ENCODE results near the gene SLC49A3. TPM values are rescaled to one million over a fixed set of nuclear protein-coding genes. Genes with fewer than 3 reads are reported as not detected.

SLC49A3 gene
- polyA plus RNA-seq, 1 experiment = 2.8 TPM

GRCh38 chr4:721261-722168 lies 32.6 kb upstream of the SLC49A3 start:
- ChIA-PET POLR2A (no interaction called here), CTCF (interaction anchor here (1.2 kb wide), 1 partner anchor 21 kb away, joined by 3 read pairs; no protein-coding TSS in a partner anchor)
- no peak overlapping the region for H3K4me3 ChIP-seq (ENCODE audit: low read depth, low read length)
- peaks cover 12% of the 10 kb centered on the region for H3K36me3 ChIP-seq (ENCODE audit: control insufficient read depth, insufficient read depth, low read length)
- TF ChIP-seq CTCF (IDR thresholded peaks at IDR 0.05; ENCODE audit: insufficient read depth, low read depth, low read length) = no peak
- H3K27me3 ChIP-seq (ENCODE audit: control insufficient read depth, insufficient read depth, low read length) = no peaks in the 10 kb centered on the region
- no peak for DNase-seq (ENCODE audit: low read depth)

GRCh38 chr4:720111-720860 lies 31.3 kb upstream of the SLC49A3 start:
- no peak overlapping the region for H3K4me3 ChIP-seq (ENCODE audit: low read depth, low read length)
- ChIA-PET POLR2A (no interaction called here), CTCF (no interaction called here)
- H3K36me3 ChIP-seq (ENCODE audit: control insufficient read depth, insufficient read depth, low read length) = peaks cover 12% of the 10 kb centered on the region
- TF ChIP-seq CTCF (IDR thresholded peaks at IDR 0.05; ENCODE audit: insufficient read depth, low read depth, low read length) = no peak
- H3K27me3 ChIP-seq (ENCODE audit: control insufficient read depth, insufficient read depth, low read length) = no peaks in the 10 kb centered on the region
- DNase-seq (ENCODE audit: low read depth) = no peak

DNA sequence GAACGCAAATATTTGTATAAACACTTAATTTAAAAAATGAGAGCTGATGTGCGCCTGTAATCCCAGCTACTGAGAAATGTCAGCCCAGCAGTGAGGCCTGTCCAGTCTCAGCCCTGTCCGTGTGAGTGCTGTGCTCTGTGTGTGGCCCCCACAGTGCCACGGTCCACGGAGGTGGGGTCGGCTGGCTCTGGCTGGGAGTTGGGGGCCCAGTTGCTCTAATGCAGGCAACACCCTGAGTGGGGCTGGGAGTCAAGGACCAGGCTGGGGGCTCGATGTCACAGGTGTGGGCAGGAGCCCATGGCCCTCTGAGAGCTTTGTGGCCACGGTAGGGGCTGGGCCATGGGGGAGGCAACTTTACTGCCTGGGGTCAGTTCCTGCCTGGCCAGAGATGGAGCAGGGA lies 29.5 kb upstream of the SLC49A3 start:
- no peak for TF ChIP-seq CTCF (IDR thresholded peaks at IDR 0.05; ENCODE audit: insufficient read depth, low read depth, low read length)
- Histone ChIP-seq H3K4me3 (ENCODE audit: low read depth, low read length) (no peak overlapping the region), H3K27me3 (ENCODE audit: control insufficient read depth, insufficient read depth, low read length) (no peaks in the 10 kb centered on the region), H3K36me3 (ENCODE audit: control insufficient read depth, insufficient read depth, low read length) (peaks cover 10% of the 10 kb centered on the region)
- ChIA-PET CTCF (no interaction called here), POLR2A (no interaction called here)
- no peak for DNase-seq (ENCODE audit: low read depth)

- ChIA-PET CTCF (no interaction called here), POLR2A (no interaction called here)
- DNase-seq (ENCODE audit: low read depth) = no peak
- Histone ChIP-seq H3K36me3 (ENCODE audit: control insufficient read depth, insufficient read depth, low read length) (peaks cover 9% of the 10 kb centered on the region), H3K4me3 (ENCODE audit: low read depth, low read length) (no peak overlapping the region), H3K27me3 (ENCODE audit: control insufficient read depth, insufficient read depth, low read length) (no peaks in the 10 kb centered on the region)
- no peak for TF ChIP-seq CTCF (IDR thresholded peaks at IDR 0.05; ENCODE audit: insufficient read depth, low read depth, low read length)
Observed at GRCh38 chr4:717601-718320, 28.8 kb upstream of the SLC49A3 start.

DNA sequence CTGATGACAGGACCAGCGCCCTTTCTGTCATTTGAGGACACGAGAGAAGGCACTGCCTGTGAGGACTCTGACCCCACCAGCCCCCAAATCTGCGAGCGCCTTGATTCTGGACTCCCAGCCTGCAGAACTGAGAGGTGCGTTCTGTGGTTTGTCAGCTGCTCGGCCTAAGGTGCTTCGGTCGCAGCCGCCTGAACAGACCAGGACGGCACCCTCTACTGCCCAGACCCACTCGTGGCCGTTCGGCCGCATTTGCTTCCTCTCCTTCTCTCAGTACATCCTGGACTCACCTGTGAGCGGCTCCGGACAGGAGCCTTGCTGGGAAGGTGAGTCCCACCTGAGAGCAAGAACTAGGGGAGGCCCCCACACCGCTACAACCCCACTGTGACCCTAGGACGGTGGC lies 25.1 kb upstream of the SLC49A3 start:
- ChIA-PET POLR2A (no interaction called here), CTCF (interaction anchor here (1.5 kb wide), 1 partner anchor 11 kb away, joined by 3 read pairs; no protein-coding TSS in a partner anchor)
- Histone ChIP-seq H3K4me3 (ENCODE audit: low read depth, low read length) (no peak overlapping the region), H3K36me3 (ENCODE audit: control insufficient read depth, insufficient read depth, low read length) (peaks cover 7% of the 10 kb centered on the region), H3K27me3 (ENCODE audit: control insufficient read depth, insufficient read depth, low read length) (no peaks in the 10 kb centered on the region)
- no peak for DNase-seq (ENCODE audit: low read depth)
- TF ChIP-seq CTCF (IDR thresholded peaks at IDR 0.05; ENCODE audit: insufficient read depth, low read depth, low read length) = no peak
